IMR-90 (cell line): ENCODE data around the gene STX8. TPM values are rescaled to one million over a fixed set of nuclear protein-coding genes. Genes with fewer than 3 reads are reported as not detected.

ENCODE experiments used
- ATAC-seq: fragments of 200-7000 bp; cut with Tn5 transposase; 2 replicates; pipeline ENCODE4 v1.9.1; 2020; ENCODE audit warnings: low read depth, mild to moderate bottlenecking, moderate library complexity
- BruUV-seq: library from RNA; stranded (reverse); fragments of 400-500 nt; replicated peaks from 2 replicates; lab custom pipeline; 2021; lab: Mats Ljungman, UMichigan
- CTCF ChIA-PET: fragments of 300-600 bp; formaldehyde crosslinking; extraction: SDS; loops from one replicate; lab custom pipeline; 2021; ENCODE audit warnings: antibody characterized with exemption; lab: Yijun Ruan, JAX
- POLR2A ChIA-PET: fragments of 300-600 bp; sonication (Branson Sonifier 250); formaldehyde crosslinking; loops from one replicate; lab custom pipeline; 2022; ENCODE audit warnings: antibody characterized with exemption; ENCODE audit not compliant: unreplicated experiment; lab: Charles Lee
- DNase-seq: peaks from one replicate; pipeline ENCODE4 v3.0.0; 2013
- H2AFZ ChIP-seq: replicated peaks from 2 replicates; pipeline ENCODE3; 2013; ENCODE audit warnings: low read length, mild to moderate bottlenecking; ENCODE audit not compliant: poor library complexity
- H2AK5ac ChIP-seq: 2 replicates; pipeline ENCODE4 v1.6.1; 2013; ENCODE audit warnings: low read depth, low read length, inconsistent platforms
- H2AK9ac ChIP-seq: replicated peaks from 2 replicates; pipeline ENCODE3; 2013; ENCODE audit warnings: mild to moderate bottlenecking, low read depth, low read length, moderate library complexity; ENCODE audit not compliant: poor library complexity
- H2BK120ac ChIP-seq: 2 replicates; pipeline ENCODE4 v1.6.1; 2013; ENCODE audit warnings: low read depth, low read length, inconsistent platforms
- H2BK15ac ChIP-seq: 3 replicates; pipeline ENCODE4 v1.6.1; 2013; ENCODE audit warnings: low read depth, low read length, inconsistent platforms
- H2BK20ac ChIP-seq: 2 replicates; pipeline ENCODE4 v1.6.1; 2013; ENCODE audit warnings: low read depth, mild to moderate bottlenecking, inconsistent platforms, low read length, moderate library complexity
- H2BK5ac ChIP-seq: 2 replicates; pipeline ENCODE4 v1.6.1; 2013; ENCODE audit warnings: mild to moderate bottlenecking, low read depth, low read length, inconsistent platforms; ENCODE audit not compliant: poor library complexity, severe bottlenecking
- H3K14ac ChIP-seq: replicated peaks from 2 replicates; pipeline ENCODE4 v1.6.1; 2013; ENCODE audit warnings: low read depth, low read length, inconsistent platforms
- H3K18ac ChIP-seq: 2 replicates; pipeline ENCODE4 v1.6.1; 2013; ENCODE audit warnings: low read depth, low read length, control low read depth
- H3K23ac ChIP-seq: 2 replicates; pipeline ENCODE4 v1.6.1; 2013; ENCODE audit warnings: low read depth, low read length, inconsistent platforms
- H3K27ac ChIP-seq: 2 replicates; pipeline ENCODE4 v1.5.1; 2013; ENCODE audit warnings: mild to moderate bottlenecking, control low read depth, low read length; ENCODE audit not compliant: insufficient read depth
- H3K27me3 ChIP-seq: 2 replicates; pipeline ENCODE4 v1.6.1; 2013; ENCODE audit warnings: low read length; ENCODE audit not compliant: control insufficient read depth, insufficient read depth
- H3K36me3 ChIP-seq: 2 replicates; pipeline ENCODE4 v1.6.1; 2013; ENCODE audit warnings: low read length, mixed read lengths; ENCODE audit not compliant: control insufficient read depth, insufficient read depth
- H3K4ac ChIP-seq: 2 replicates; pipeline ENCODE4 v1.6.1; 2013; ENCODE audit warnings: low read depth, low read length, inconsistent platforms
- H3K4me1 ChIP-seq: 2 replicates; pipeline ENCODE4 v1.6.1; 2013; ENCODE audit warnings: low read length, mixed read lengths; ENCODE audit not compliant: control insufficient read depth, insufficient read depth
- H3K4me2 ChIP-seq: 2 replicates; pipeline ENCODE4 v1.6.1; 2013; ENCODE audit warnings: low read depth, mild to moderate bottlenecking, control low read depth, low read length, moderate library complexity
- H3K4me3 ChIP-seq: 2 replicates; pipeline ENCODE4 v1.5.1; 2013; ENCODE audit warnings: low read depth, mild to moderate bottlenecking, control low read depth, low read length, moderate library complexity; ENCODE audit not compliant: insufficient read depth
- H3K56ac ChIP-seq: 2 replicates; pipeline ENCODE4 v1.6.1; 2013; ENCODE audit warnings: low read length, inconsistent platforms; ENCODE audit not compliant: insufficient read depth; ENCODE audit errors: extremely low read depth
- H3K79me1 ChIP-seq, 2 experiments: 2 replicates each; pipeline ENCODE4 v1.6.1; 2013; ENCODE audit warnings: low read length in 2 of 2, inconsistent platforms in 1 of 2, low read depth in 1 of 2
- H3K9ac ChIP-seq: 2 replicates; pipeline ENCODE4 v1.6.1; 2013; ENCODE audit warnings: low read depth, low read length, control low read depth
- H3K9me1 ChIP-seq: 2 replicates; pipeline ENCODE4 v1.6.1; 2013; ENCODE audit warnings: low read length, inconsistent platforms; ENCODE audit not compliant: insufficient read depth
- H3K9me3 ChIP-seq: 2 replicates; pipeline ENCODE4 v1.6.1; 2013; ENCODE audit warnings: low read length; ENCODE audit not compliant: control insufficient read depth, insufficient read depth
- H4K20me1 ChIP-seq: 2 replicates; pipeline ENCODE4 v1.6.1; 2013; ENCODE audit warnings: low read length, inconsistent platforms; ENCODE audit not compliant: insufficient read depth
- H4K5ac ChIP-seq: 2 replicates; pipeline ENCODE4 v1.6.1; 2013; ENCODE audit warnings: mild to moderate bottlenecking, low read depth, low read length, control low read depth
- H4K8ac ChIP-seq, 2 experiments: 2 replicates each; pipeline ENCODE4 v1.6.1; 2013; ENCODE audit warnings: low read depth in 2 of 2, low read length in 2 of 2, control low read depth in 1 of 2, inconsistent platforms in 1 of 2
- H4K91ac ChIP-seq: 2 replicates; pipeline ENCODE4 v1.6.1; 2013; ENCODE audit warnings: low read depth, low read length, inconsistent platforms; ENCODE audit not compliant: insufficient read depth
- CEBPB ChIP-seq: IDR thresholded peaks from 2 replicates; pipeline ENCODE4 v1.6.1; 2012; ENCODE audit warnings: low read depth, low read length, improper control_type of control experiment
- ELK1 ChIP-seq: fragments of 150-350 bp; IDR thresholded peaks from 2 replicates; pipeline ENCODE4 v1.6.1; 2016; ENCODE audit warnings: low read depth, mild to moderate bottlenecking, low read length, moderate library complexity, borderline replicate concordance
- FOS ChIP-seq: fragments of 150-350 bp; IDR thresholded peaks from 2 replicates; pipeline ENCODE4 v1.6.1; 2016; ENCODE audit warnings: low read depth, low read length
- MAZ ChIP-seq: IDR thresholded peaks from 2 replicates; pipeline ENCODE4 v1.6.1; 2012; ENCODE audit warnings: low read depth, mild to moderate bottlenecking, low read length, improper control_type of control experiment, moderate library complexity, borderline replicate concordance
- MXI1 ChIP-seq: IDR thresholded peaks from 2 replicates; pipeline ENCODE4 v1.6.1; 2012; ENCODE audit warnings: low read depth, mild to moderate bottlenecking, low read length, moderate library complexity, borderline replicate concordance
- POLR2A ChIP-seq: IDR thresholded peaks from 2 replicates; pipeline ENCODE4 v1.6.1; 2012; ENCODE audit warnings: mild to moderate bottlenecking, low read depth, low read length
- RAD21 ChIP-seq: IDR thresholded peaks from 2 replicates; pipeline ENCODE4 v1.6.1; 2012; ENCODE audit warnings: low read length, improper control_type of control experiment
- WGBS, 2 experiments: methylation state at CpG; one replicate each; pipeline versions ENCODE4 v1.1.5 to v1.1.7; 2013; ENCODE audit warnings: missing lambda C conversion rate in 2 of 2; ENCODE audit not compliant: insufficient read length in 1 of 2; ENCODE audit errors: extremely low coverage in 2 of 2; 5-methylcytosine and 5-hydroxymethylcytosine counted together
- dilution Hi-C: fragments of 300-500 bp; cut with HindIII; formaldehyde crosslinking; loops from one replicate; pipeline ENCODE4 v1.14.3; 2018; ENCODE audit warnings: low sequenced_read_pairs; ENCODE audit not compliant: unreplicated experiment
- in situ Hi-C: fragments of 300-500 bp; cut with MboI; formaldehyde crosslinking; loops from 3 replicates; pipeline ENCODE4 v1.14.3; 2019; ENCODE audit warnings: low sequenced_read_pairs, inconsistent platforms, mixed read lengths
- intact Hi-C: fragments of 100-400 bp; cut with micrococcal nuclease; formaldehyde crosslinking; loops from 2 replicates; pipeline ENCODE4 v1.10.0; 2022
- polyA plus RNA-seq, 3 experiments: library from polyadenylated mRNA; depleted of rRNA; stranded (reverse); fragments of >200 nt; gene quantifications; 2 replicates each; pipeline ENCODE4 v1.2.3, GENCODE V29; 2012; ENCODE audit warnings: low replicate concordance in 1 of 3
- total RNA-seq: library from RNA; depleted of rRNA; stranded (reverse); fragments of >200 nt; gene quantifications from 2 replicates; pipeline ENCODE4 v1.2.3, GENCODE V29; 2012
- TF ChIP-seq, protein P1 (sequence below): conservative IDR thresholded peaks from 2 replicates; pipeline ENCODE4 v1.5.1; 2012; ENCODE audit warnings: mild to moderate bottlenecking, low read depth, low read length, improper control_type of control experiment

STX8 gene
- total and polyA plus RNA-seq, 2 of the 4 experiments (the other 2 are of a cell fraction): 26.5 to 47.0 TPM

DNA sequence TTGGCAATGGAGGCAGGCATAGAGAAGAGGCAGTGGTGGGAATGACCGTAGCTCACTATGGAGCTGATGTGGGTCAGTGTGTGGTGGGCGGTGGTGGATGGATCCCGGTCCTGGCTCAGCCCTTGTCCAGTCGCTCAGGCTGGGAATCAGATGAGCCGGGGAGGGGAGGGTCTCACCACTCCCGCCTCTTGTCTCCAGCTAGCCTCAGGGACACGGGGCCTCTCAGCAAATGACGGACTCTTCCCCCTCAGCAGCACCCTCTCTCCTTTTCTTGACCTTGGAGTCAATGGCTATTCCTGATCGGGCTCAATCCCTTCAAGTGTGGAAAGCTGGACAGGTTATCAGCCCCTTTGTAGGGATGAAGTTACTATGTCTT is 345.8 kb downstream of the STX8 start:
- no CpG with 5 or more reads among the region's 9 CpGs for WGBS, 2 experiments
- Histone ChIP-seq H4K8ac (no peak overlapping the region), H3K4me1 (peaks cover 8% of the 10 kb centered on the region; the same call in 1 of the 2 replicates), H3K14ac (no peak overlapping the region), H3K27me3 (no peaks in the 10 kb centered on the region; the same call in 1 of the 2 replicates), H3K4me2 (no peak overlapping the region), H3K4ac (no peak overlapping the region), H2AK5ac (no peak overlapping the region), H3K9ac (no peak overlapping the region), H3K4me3 (no peak overlapping the region), H2AFZ (no peak overlapping the region), H3K9me1 (no peaks in the 10 kb centered on the region), H2BK120ac (no peak overlapping the region), H3K79me1 (no peaks in the 10 kb centered on the region), H3K18ac (no peak overlapping the region), H2BK5ac (no peak overlapping the region), H3K9me3 (no peaks in the 10 kb centered on the region), H2AK9ac (no peak overlapping the region), H3K27ac (no peak overlapping the region), H4K5ac (no peak overlapping the region), H2BK20ac (no peak overlapping the region), H4K91ac (no peak overlapping the region), H3K36me3 (no peaks in the 10 kb centered on the region), H3K23ac (no peak overlapping the region), H3K56ac (no peak overlapping the region), H2BK15ac (no peak overlapping the region), H4K20me1 (no peaks in the 10 kb centered on the region)
- ChIA-PET CTCF (no interaction called here), POLR2A (no interaction called here)
- no peak for TF ChIP-seq MXI1
- TF ChIP-seq RAD21: no peak
- no peak for TF ChIP-seq POLR2A
- TF ChIP-seq MAZ: no peak
- TF ChIP-seq, protein P1, sequence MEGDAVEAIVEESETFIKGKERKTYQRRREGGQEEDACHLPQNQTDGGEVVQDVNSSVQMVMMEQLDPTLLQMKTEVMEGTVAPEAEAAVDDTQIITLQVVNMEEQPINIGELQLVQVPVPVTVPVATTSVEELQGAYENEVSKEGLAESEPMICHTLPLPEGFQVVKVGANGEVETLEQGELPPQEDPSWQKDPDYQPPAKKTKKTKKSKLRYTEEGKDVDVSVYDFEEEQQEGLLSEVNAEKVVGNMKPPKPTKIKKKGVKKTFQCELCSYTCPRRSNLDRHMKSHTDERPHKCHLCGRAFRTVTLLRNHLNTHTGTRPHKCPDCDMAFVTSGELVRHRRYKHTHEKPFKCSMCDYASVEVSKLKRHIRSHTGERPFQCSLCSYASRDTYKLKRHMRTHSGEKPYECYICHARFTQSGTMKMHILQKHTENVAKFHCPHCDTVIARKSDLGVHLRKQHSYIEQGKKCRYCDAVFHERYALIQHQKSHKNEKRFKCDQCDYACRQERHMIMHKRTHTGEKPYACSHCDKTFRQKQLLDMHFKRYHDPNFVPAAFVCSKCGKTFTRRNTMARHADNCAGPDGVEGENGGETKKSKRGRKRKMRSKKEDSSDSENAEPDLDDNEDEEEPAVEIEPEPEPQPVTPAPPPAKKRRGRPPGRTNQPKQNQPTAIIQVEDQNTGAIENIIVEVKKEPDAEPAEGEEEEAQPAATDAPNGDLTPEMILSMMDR: no peak
- TF ChIP-seq FOS: no peak
- TF ChIP-seq CEBPB: no peak
- no peak for TF ChIP-seq ELK1
- intact Hi-C loops: no loop called here
- ATAC-seq (no peak), DNase-seq (no peak)
- no TSS peak for BruUV-seq
- in situ Hi-C loops: no loop called here
- dilution Hi-C loops: no loop called here
